Measurements from ENCODE around the gene ATP8B1. TPM values are rescaled to one million over a fixed set of nuclear protein-coding genes. Genes with fewer than 3 reads are reported as not detected.

The ATP8B1 gene
- total and polyA plus RNA-seq, 9 of the 15 experiments (the other 6 are each of a cell fraction or from before 2014, with no cell fraction given): 0.01 to 0.22 (median 0.03) TPM; not detected in 3

GRCh38 chr18:57747809-57748680 is 55.1 kb downstream of the ATP8B1 start:
- no TSS peak for BruUV-seq (replicated peaks)
- no peaks in the 10 kb centered on the region for H3K27me3 ChIP-seq (ENCODE audit: control insufficient read depth in 2 of 2, insufficient read depth in 2 of 2, low read length in 2 of 2)
- H3K4me2 ChIP-seq (ENCODE audit: insufficient read depth, low read length): no peak overlapping the region
- in situ Hi-C loops (cut with MboI) (no loop called here), intact Hi-C loops (cut with micrococcal nuclease) (no loop called here)
- POLR2A ChIA-PET: no interaction called here
- H4K20me1 ChIP-seq (replicated peaks; ENCODE audit: control insufficient read depth, insufficient read depth, low read length): no peaks in the 10 kb centered on the region
- H3K27ac ChIP-seq (ENCODE audit: extremely low read depth, low read depth, low read length): no peak overlapping the region
- FAIRE-seq (no peak), DNase-seq (ENCODE audit: extremely low read depth in 1 of 4, low spot score in 3 of 4) (no peak), ATAC-seq (no peak)
- H3K36me3 ChIP-seq (ENCODE audit: control insufficient read depth, insufficient read depth, low read length): no peaks in the 10 kb centered on the region
- no peak overlapping the region for H3K9ac ChIP-seq (ENCODE audit: insufficient read depth in 1 of 2, low read depth in 2 of 2, low read length in 2 of 2)
- H3K4me3 ChIP-seq: no peak overlapping the region
- 19% methylated on average over 5 of the region's 5 CpGs for WGBS (ENCODE audit: insufficient coverage, low coverage, missing lambda C conversion rate)
- no peaks in the 10 kb centered on the region for H3K79me2 ChIP-seq (ENCODE audit: control insufficient read depth, insufficient read depth, low read length)
- no peaks in the 10 kb centered on the region for H3K9me3 ChIP-seq (replicated peaks; ENCODE audit: control insufficient read depth, insufficient read depth, low read depth, low read length)
- peak overlapping the region; percentile 14; the same call in 1 of the 2 replicates for H2AFZ ChIP-seq (ENCODE audit: low read depth, low read length)
- H3K9me1 ChIP-seq (ENCODE audit: control insufficient read depth, insufficient read depth, low read length): no peaks in the 10 kb centered on the region
- no peak for TF ChIP-seq ATF1 (CRISPR knock-in tag; IDR thresholded peaks at IDR 0.05)
- no peak for TF ChIP-seq ATF1 (tag; IDR thresholded peaks at IDR 0.05)
- no peak for TF ChIP-seq COPS2 (conservative IDR thresholded peaks at IDR 0.05)
- H3K4me1 ChIP-seq (replicated peaks in 1 of 2; ENCODE audit: control insufficient read depth in 2 of 2, insufficient read depth in 2 of 2, low read length in 2 of 2): no peaks in the 10 kb centered on the region; a peak in 1 of 5 replicates
- CTCF ChIA-PET (ENCODE audit: low intra/inter-chr PET ratio): no interaction called here

- H3K27ac ChIP-seq (ENCODE audit: extremely low read depth, low read depth, low read length): no peak overlapping the region
- H3K79me2 ChIP-seq (ENCODE audit: control insufficient read depth, insufficient read depth, low read length): no peaks in the 10 kb centered on the region
- no peak overlapping the region for H3K4me3 ChIP-seq
- WGBS (ENCODE audit: insufficient coverage, low coverage, missing lambda C conversion rate): 59% methylated on average over 4 of the region's 5 CpGs
- no peaks in the 10 kb centered on the region for H3K4me1 ChIP-seq (replicated peaks in 1 of 2; ENCODE audit: control insufficient read depth in 2 of 2, insufficient read depth in 2 of 2, low read length in 2 of 2)
- no peaks in the 10 kb centered on the region for H3K36me3 ChIP-seq (ENCODE audit: control insufficient read depth, insufficient read depth, low read length)
- H4K20me1 ChIP-seq (replicated peaks; ENCODE audit: control insufficient read depth, insufficient read depth, low read length): no peaks in the 10 kb centered on the region
- no peak overlapping the region for H3K4me2 ChIP-seq (ENCODE audit: insufficient read depth, low read length)
- H3K9me3 ChIP-seq (replicated peaks; ENCODE audit: control insufficient read depth, insufficient read depth, low read depth, low read length): no peaks in the 10 kb centered on the region
- H2AFZ ChIP-seq (ENCODE audit: low read depth, low read length): no peak overlapping the region
- no peaks in the 10 kb centered on the region for H3K27me3 ChIP-seq (ENCODE audit: control insufficient read depth in 2 of 2, insufficient read depth in 2 of 2, low read length in 2 of 2)
- in situ Hi-C loops (cut with MboI): no loop called here
- ChIA-PET POLR2A (interaction anchor here (0.5 kb wide), 1 partner anchor 100 kb away, joined by 4 read pairs; no protein-coding TSS in a partner anchor), CTCF (ENCODE audit: low intra/inter-chr PET ratio) (no interaction called here)
- no peaks in the 10 kb centered on the region for H3K9me1 ChIP-seq (ENCODE audit: control insufficient read depth, insufficient read depth, low read length)
- H3K9ac ChIP-seq (ENCODE audit: insufficient read depth in 1 of 2, low read depth in 2 of 2, low read length in 2 of 2): no peak overlapping the region
- BruUV-seq (replicated peaks): no TSS peak
- DNase-seq (ENCODE audit: extremely low read depth in 1 of 4, low spot score in 3 of 4) (no peak), FAIRE-seq (no peak), ATAC-seq (no peak)
- no peak for TF ChIP-seq CBX8 (IDR thresholded peaks at IDR 0.05; ENCODE audit: borderline replicate concordance, extremely low read depth, low read depth, low read length, poor library complexity, severe bottlenecking)
- no peak for TF ChIP-seq PML (IDR thresholded peaks at IDR 0.05; ENCODE audit: low read length)
- TF ChIP-seq SNAPC5 (CRISPR knock-in tag; IDR thresholded peaks at IDR 0.05): no peak
- no peak for TF ChIP-seq RUNX1 (IDR thresholded peaks at IDR 0.05; ENCODE audit: low read depth)
- TF ChIP-seq GTF2B (IDR thresholded peaks at IDR 0.05; ENCODE audit: extremely low read depth, insufficient read length): no peak
- no peak for TF ChIP-seq RBM14 (IDR thresholded peaks at IDR 0.05; ENCODE audit: borderline replicate concordance, insufficient read depth, low read depth, low read length)
- TF ChIP-seq ZBED1 (IDR thresholded peaks at IDR 0.05): no peak
- TF ChIP-seq PTTG1 (tag; IDR thresholded peaks at IDR 0.05; ENCODE audit: low read depth): no peak
- TF ChIP-seq ZNF584 (CRISPR knock-in tag; IDR thresholded peaks at IDR 0.05; ENCODE audit: low read depth): no peak
- intact Hi-C loops (cut with micrococcal nuclease): no loop called here
Observed at GRCh38 chr18:57744211-57744694, 58.9 kb downstream of the ATP8B1 start.
